Erythroblast (primary cell): ENCODE results near the gene TBCE.

Experiments used
- GATA1 ChIP-seq: IDR thresholded peaks from 2 replicates; pipeline ENCODE4 v1.6.1; 2011; ENCODE audit warnings: low read depth, mild to moderate bottlenecking, control low read depth, low read length, moderate library complexity
- POLR2A ChIP-seq: IDR thresholded peaks from 2 replicates; pipeline ENCODE4 v1.6.1; 2011; ENCODE audit warnings: mild to moderate bottlenecking, low read length

DNA sequence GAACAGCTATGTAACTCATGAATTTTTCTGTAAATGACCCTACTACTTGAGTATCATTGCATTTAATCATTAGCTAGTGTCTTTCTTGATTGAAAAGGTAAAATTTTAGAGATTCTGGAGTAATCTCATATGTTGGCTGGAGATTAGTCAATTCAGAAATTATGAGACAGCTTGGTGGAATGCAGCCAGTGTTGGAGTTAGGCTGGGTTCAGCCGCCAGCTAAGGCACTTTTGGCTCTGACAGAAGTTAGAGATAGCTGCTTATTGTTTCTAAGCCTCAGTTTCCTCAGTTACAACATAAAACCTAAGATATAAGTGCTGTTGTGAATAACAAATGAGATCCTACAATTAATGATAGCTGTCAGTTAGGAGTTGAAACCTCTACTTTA lies 49.4 kb downstream of the TBCE start:
- TF ChIP-seq POLR2A: no peak
- no peak for TF ChIP-seq GATA1
